ENCODE data around the gene UGT1A1. TPM values are rescaled to one million over a fixed set of nuclear protein-coding genes. Genes with fewer than 3 reads are reported as not detected.

Gene UGT1A1
- total RNA-seq, 1 experiment from 2014 or later: not detected

DNA sequence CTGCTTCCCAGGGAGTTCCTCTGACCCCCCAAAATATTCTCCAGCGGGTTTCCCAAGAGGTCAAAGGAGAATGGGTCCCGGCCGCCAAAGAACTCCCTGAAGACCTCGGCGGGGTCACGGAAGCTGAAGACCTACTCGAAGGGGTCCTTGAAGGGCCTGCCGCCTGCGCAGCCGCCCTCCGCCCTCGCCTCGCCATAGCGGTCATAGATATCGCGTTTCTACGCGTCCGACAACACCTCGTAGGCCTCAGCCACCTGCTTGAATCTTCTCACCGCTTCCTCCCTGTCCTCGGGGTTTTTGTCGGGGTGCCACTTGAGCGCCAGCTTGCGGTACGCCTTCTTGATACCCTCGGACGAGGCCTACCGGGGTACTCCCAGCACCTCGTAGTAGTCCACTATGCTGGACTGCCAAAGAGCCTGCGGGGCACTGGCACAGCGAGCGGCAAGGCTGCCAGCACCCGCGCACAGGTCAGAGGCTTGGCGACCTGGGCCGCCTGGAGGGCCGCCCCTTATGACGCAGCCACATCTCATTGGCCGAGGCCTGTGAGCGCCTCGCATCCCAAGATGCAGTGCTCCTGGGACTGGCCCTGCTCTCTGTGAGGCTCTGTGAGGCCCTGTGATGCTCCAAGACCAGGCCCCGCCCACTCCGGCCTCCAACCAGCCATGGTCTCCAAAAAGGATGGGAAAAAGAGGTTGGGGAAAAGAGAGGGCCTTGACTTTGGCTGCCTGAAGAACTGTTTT lies 5.0 kb upstream of the UGT1A1 start:
- in situ Hi-C loops (cut with HindIII; ENCODE audit: low sequenced_read_pairs): no loop called here
- no peak for DNase-seq (ENCODE audit: low spot score)

DNA sequence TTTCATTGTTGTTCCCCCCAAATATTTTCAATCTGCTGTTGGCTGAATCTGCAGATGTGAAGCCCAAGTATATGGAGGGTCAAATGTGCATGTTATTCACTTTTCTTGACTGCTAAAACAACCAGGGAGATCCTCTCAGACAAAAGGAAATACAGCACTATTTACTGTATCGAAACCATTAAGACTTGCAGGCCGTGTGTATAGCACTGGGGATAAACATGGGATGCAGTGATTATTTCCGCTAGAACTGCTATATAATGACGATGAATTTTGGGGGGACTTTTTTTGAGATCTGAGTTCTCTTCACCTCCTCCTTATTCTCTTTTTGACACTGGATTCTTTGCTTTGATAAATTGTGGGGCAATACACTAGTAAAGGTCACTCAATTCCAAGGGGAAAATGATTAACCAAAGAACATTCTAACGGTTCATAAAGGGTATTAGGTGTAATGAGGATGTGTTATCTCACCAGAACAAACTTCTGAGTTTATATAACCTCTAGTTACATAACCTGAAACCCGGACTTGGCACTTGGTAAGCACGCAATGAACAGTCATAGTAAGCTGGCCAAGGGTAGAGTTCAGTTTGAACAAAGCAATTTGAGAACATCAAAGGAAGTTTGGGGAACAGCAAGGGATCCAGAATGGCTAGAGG lies 3.5 kb upstream of the UGT1A1 start:
- DNase-seq (ENCODE audit: low spot score): no peak
- in situ Hi-C loops (cut with HindIII; ENCODE audit: low sequenced_read_pairs): no loop called here

DNA sequence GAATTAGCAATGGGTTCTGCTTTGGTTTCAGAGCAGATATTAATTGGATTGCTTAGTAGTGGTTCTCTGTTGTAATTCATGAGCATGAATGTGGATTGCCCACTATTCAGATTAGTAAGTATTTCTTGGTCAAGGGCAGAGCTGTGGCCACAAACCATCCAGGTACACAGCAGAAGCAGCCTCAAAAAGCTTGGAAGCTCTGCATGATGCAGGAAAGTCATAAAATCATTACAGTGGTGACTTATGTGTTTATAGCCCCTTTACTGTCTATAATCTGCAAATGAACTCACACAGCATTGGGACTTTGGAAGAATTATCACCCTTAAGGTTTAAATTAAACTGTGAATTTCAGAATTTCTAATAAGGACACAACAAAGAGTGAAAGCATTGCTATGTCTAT lies 1.9 kb upstream of the UGT1A1 start:
- no peak for DNase-seq (ENCODE audit: low spot score)
- in situ Hi-C loops (cut with HindIII; ENCODE audit: low sequenced_read_pairs): no loop called here

DNA sequence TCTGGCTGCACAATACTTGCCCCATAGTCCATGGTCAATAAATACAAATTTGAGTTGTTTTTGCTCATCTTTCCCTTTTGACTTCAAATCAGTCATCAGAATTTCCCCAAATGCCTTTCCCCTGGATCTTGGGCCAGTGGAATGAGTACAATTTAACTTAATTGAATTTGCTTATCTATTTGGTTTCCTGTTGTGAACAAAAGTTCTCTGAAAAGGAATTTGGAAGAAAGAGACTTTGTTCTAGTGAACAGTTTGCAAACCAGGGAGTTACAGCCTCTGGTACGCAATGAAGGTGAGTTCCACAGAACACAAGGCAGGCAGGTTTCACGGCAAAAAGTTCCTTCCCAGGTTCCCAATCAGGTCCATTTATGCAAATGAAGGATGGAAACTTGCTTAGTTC lies 1.2 kb upstream of the UGT1A1 start:
- DNase-seq (ENCODE audit: low spot score): no peak
- in situ Hi-C loops (cut with HindIII; ENCODE audit: low sequenced_read_pairs): no loop called here

DNA sequence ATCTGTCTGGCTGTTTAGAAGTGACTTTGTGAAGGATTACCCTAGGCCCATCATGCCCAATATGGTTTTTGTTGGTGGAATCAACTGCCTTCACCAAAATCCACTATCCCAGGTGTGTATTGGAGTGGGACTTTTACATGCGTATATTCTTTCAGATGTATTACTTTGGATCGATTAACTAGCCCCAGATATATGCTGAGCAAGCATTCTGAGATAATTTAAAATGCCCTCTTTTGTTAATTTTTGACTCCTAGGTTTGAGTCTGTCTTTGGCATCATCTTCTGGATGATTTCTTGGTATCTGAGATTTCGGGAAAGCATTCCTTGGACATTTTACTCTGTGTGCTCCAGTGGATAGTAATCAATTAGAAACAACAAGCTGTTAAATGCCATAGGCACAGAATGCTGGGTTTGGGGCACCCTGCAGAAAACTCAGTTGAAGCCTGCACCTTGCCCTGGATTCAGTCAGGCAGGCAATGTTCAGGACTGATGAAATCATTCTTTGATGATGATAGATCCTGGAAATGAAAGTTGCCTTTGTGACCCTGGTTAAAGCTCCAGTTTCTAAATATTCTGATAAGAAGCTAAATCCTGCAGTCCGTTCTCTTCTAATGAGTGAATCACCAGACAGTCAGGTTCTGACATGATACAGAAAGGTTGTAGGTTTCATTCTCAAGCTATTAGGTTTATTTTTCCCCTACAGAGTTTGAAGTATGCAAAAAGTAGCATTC lies 1.1 kb downstream of the UGT1A1 start:
- in situ Hi-C loops (cut with HindIII; ENCODE audit: low sequenced_read_pairs): no loop called here
- no peak for DNase-seq (ENCODE audit: low spot score)

DNA sequence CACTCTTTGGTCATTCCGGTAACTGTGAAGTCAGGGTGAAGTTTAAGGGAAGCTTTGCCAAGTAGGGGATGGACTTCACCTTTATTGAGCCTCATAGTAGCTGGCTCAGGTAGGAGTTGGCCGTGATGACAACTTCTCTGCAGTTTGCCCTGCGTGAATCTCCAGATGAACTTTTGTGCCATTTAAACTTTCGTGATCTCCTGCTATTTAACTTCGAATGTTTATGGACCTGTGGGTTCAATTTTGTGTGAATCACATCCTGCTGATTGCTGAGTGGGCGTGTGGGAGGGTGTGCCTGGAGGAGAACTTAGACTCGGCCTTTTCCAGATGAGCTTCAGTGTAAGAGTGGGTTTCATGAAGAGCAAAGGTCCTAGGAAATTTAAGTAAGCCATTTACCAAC lies 4.2 kb downstream of the UGT1A1 start:
- in situ Hi-C loops (cut with HindIII; ENCODE audit: low sequenced_read_pairs): no loop called here
- no peak for DNase-seq (ENCODE audit: low spot score)

DNA sequence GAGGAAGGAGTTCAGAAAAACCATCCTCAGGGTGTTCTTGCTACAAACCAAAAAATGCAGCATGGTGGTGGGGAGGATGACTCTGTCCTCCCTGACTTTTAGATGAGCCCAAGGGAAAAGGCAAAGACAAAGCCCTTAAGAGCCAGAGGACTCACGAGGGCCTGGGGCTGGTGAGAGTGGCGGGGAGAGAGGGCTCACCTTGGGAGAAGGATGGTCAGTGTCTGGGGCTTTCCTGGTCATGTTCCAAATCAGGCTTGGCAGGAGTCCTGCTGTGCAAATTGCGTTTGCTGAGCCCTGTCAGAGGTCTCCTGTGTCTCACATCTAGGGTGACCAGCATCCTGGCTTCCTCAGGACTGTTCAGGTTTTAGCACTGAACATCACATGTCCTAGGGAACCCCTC lies 4.7 kb downstream of the UGT1A1 start:
- in situ Hi-C loops (cut with HindIII; ENCODE audit: low sequenced_read_pairs): no loop called here
- DNase-seq (ENCODE audit: low spot score): no peak

DNA sequence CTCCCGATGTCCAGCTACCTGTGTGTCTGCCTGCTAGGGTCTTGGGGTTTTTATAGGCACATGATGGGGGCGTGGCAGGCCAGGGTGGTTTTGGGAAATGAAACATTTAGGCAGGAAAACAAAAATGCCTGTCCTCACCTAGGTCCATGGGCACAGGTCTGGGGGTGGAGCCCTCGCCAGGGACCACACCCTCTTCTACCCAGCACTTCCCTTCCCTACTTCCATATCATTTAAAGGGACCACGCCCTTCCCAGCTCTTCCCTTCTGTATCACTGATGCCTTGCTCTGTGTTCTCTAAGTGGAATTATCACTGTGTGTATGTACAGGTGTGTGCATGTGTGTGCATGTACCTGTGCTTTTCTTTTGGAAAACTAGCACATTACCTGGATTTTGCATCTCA lies 6.3 kb downstream of the UGT1A1 start:
- no peak for DNase-seq (ENCODE audit: low spot score)
- in situ Hi-C loops (cut with HindIII; ENCODE audit: low sequenced_read_pairs): no loop called here

DNA sequence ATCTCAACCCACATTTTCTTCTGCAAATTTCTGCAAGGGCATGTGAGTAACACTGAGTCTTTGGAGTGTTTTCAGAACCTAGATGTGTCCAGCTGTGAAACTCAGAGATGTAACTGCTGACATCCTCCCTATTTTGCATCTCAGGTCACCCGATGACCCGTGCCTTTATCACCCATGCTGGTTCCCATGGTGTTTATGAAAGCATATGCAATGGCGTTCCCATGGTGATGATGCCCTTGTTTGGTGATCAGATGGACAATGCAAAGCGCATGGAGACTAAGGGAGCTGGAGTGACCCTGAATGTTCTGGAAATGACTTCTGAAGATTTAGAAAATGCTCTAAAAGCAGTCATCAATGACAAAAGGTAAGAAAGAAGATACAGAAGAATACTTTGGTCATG lies 8.0 kb downstream of the UGT1A1 start:
- in situ Hi-C loops (cut with HindIII; ENCODE audit: low sequenced_read_pairs): no loop called here
- no peak for DNase-seq (ENCODE audit: low spot score)

DNA sequence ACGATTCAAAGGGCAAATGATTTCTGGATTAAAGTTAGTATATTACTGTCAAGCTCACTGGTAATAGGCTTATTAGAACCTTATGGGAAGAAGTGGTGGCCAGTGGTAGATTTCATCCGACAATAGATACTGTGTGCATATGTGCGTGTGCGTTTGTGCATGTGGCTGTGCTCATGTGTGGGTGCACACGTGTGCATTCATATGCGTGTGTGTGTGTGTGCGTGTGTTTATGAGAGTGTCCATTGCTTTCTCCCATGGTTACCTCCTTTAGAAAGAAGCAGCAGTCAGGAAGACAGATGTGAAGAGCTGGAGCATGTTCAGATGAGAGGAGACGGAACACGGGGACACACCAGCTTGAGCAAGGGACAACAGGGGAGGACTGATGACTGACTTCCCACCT lies 9.2 kb downstream of the UGT1A1 start:
- no peak for DNase-seq (ENCODE audit: low spot score)
- in situ Hi-C loops (cut with HindIII; ENCODE audit: low sequenced_read_pairs): no loop called here

DNA sequence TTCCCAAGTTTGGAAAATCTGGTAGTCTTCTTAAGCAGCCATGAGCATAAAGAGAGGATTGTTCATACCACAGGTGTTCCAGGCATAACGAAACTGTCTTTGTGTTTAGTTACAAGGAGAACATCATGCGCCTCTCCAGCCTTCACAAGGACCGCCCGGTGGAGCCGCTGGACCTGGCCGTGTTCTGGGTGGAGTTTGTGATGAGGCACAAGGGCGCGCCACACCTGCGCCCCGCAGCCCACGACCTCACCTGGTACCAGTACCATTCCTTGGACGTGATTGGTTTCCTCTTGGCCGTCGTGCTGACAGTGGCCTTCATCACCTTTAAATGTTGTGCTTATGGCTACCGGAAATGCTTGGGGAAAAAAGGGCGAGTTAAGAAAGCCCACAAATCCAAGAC lies 12.1 kb downstream of the UGT1A1 start:
- in situ Hi-C loops (cut with HindIII; ENCODE audit: low sequenced_read_pairs): no loop called here
- DNase-seq (ENCODE audit: low spot score): no peak

DNA sequence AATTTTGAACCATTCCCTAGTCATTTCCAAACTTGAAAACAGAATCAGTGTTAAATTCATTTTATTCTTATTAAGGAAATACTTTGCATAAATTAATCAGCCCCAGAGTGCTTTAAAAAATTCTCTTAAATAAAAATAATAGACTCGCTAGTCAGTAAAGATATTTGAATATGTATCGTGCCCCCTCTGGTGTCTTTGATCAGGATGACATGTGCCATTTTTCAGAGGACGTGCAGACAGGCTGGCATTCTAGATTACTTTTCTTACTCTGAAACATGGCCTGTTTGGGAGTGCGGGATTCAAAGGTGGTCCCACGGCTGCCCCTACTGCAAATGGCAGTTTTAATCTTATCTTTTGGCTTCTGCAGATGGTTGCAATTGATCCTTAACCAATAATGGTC lies 12.5 kb downstream of the UGT1A1 start:
- DNase-seq (ENCODE audit: low spot score): no peak
- in situ Hi-C loops (cut with HindIII; ENCODE audit: low sequenced_read_pairs): no loop called here

DNA sequence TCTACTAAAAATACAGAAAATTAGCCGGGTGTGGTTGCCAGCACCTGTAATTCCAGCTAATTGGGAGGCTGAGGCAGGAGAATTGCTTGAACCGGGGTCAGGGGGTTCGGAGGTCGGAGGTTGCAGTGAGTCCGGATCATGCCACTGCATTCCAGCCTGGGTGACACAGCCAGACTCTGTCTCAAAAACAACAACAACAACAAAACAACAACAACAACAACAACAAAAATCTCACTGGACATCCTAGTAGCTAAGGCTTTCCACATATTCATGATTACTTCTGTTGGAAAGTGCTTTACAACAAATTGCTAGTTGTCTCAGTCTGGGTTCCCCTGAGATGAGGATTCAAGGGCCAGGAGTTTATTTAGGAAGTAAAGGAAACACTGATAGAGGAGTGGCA lies 13.8 kb downstream of the UGT1A1 start:
- in situ Hi-C loops (cut with HindIII; ENCODE audit: low sequenced_read_pairs): no loop called here
- DNase-seq (ENCODE audit: low spot score): no peak

DNA sequence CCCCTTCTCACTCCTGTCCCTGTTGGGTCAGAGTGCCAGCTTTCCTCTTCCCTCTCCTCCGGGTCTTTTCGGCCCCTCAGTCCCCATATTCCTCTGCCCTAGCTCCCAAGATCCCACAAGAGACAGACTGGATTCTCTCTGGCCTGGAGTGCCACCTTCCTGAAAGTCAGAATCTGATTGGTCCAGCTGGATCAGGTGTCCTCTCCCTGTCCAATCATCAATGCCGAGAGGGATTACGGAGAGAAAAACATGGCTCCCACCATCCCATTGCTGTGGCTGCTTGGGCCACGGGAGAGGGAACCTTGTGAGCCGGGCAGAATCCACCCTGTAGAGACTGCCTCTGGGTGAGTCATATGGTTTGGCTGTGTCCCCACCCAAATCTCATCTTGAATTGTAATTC lies 15.3 kb downstream of the UGT1A1 start:
- in situ Hi-C loops (cut with HindIII; ENCODE audit: low sequenced_read_pairs): no loop called here
- no peak for DNase-seq (ENCODE audit: low spot score)

DNA sequence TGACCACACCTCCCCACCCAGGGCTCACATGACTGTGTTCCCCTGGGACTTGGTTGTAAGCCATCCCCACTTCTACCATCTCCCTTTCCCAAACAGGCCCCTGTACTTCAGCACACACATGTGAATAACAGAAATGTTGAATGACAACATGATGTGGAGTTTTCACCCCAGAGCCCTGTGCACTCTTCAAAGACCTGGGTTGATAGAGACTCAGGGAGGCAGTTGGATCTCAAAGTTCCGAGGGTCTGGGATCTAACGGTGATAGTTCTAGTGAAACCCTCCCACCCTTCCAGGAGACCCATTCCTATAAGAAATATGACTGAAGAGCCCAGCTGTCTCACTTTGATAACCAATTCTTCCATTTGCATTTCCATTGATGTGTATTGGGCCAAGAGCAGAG lies 18.0 kb downstream of the UGT1A1 start, which contains the start of gene MROH2A:
Gene MROH2A, plus strand, starts transcription at position 301 of the 400 bp plus-strand sequence. CDS start 1,029 bp downstream, outside the sequence.
- in situ Hi-C loops (cut with HindIII; ENCODE audit: low sequenced_read_pairs): no loop called here
- DNase-seq (ENCODE audit: low spot score): no peak

DNA sequence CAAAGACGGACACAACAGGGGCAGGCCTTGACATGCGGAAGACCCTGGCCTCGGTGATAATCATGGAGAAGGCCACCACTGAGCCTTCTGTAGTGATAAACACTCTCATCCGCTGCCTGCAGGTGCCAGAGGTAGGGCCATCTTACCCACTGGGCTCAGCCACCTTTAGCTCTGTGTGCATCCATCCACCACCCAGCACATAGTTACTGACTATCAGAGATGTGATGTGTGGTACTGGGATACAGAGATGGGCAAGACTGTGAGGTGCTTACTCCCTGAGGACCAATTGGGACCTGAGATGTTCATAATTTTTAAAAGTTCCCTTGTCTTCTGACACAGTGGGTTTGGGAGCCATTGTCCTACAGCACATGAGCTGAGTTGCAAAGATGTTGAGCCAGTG lies 19.7 kb downstream of the UGT1A1 start:
- in situ Hi-C loops (cut with HindIII; ENCODE audit: low sequenced_read_pairs): no loop called here
- no peak for DNase-seq (ENCODE audit: low spot score)

DNA sequence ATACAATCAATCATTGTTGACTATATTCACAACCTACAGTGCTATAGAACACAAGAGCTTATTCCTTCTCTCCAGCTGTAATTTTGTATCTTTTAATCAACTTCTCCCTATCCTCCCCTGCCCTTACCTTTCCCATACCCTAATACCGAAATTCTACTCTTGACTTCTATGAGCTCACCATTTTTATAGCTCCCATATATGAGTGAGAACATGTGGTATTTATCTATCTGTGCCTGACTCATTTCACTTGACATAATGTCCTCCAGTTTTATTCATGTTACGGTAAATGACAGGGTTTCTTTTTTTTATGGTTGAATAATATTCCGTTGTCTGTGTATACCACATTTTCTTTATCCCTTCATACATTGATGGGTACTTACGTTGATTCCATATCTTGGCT lies 20.7 kb downstream of the UGT1A1 start:
- DNase-seq (ENCODE audit: low spot score): no peak
- in situ Hi-C loops (cut with HindIII; ENCODE audit: low sequenced_read_pairs): no loop called here

DNA sequence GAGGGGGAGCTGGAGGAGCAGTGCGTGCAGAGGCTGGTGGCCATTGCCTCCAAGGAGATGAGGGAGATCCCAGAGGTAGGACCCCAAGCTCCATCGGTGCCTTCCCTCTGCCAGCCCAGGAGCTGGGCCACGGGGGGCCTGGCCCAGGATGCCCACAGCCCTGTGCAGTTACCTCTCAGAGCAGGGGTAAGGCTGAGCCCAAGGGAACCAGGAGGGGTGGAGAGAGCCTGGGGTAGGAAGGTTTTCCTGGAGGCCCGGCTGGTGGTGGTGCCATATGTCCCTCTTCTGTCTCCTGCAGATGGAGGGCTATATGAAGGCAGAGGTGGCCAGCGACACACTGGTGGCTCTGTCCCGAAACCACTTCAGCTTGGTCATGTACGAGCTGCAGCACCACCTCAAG lies 29.5 kb downstream of the UGT1A1 start:
- in situ Hi-C loops (cut with HindIII; ENCODE audit: low sequenced_read_pairs): no loop called here
- DNase-seq (ENCODE audit: low spot score): no peak

DNA sequence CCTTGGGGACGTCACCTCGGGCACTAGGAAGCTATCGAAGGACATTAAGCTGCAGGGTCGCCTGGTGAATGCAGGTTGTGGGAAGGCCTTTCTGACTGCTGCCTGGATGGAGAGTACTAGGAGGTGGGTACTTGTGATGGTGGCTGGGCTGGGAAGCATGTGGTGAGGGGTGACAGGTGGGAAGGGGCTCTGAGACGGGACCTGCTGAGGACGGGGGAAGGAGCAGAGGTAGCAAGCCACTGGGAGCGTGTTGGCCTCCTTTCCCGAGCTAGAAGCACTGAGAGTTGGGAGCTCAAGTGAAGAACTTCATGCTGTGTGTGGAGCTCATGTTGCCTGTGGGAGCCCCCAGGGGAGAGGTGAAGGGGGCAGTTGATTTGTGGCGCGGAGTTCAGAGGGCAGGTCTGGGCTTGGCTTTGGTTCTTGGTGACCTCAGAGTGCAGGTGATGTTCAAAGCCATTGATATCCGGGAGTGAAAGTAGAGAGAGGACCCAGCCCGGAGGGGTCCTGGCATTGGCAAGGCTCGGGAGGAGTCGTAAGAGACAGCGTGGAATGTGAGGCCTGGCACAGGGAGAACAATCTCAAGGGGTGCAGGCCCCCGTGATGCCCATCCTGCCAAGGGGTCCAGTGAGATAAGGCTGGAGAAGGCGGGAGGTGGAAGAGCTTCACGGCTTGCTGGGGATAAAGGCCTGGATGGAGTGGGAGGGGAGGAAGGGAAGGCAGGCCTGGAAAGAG lies 31.2 kb downstream of the UGT1A1 start:
- in situ Hi-C loops (cut with HindIII; ENCODE audit: low sequenced_read_pairs): no loop called here
- no peak for DNase-seq (ENCODE audit: low spot score)

DNA sequence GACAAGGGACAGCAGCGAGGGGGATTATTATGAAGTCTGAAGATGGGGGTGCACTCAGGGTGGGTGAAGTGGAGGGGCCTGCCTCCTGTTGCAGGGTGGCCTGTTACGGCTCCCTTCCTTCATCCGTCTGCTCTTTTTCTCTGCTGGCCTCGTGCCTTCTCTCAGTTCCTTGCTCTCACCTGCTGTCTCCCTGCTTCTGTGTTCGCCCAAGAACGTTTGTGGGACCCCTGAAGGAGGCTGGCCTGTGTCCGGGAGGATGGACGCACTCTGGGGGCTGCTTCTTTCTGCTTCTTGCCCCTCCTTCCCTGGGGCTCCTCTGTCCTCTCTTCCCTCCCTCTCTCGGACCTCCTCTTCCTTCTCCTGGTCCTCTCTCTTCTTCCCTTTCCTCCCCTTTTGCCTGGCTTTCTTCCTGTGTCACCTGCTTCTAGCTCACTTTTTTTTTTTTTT lies 31.8 kb downstream of the UGT1A1 start:
- DNase-seq (ENCODE audit: low spot score): no peak
- in situ Hi-C loops (cut with HindIII; ENCODE audit: low sequenced_read_pairs): no loop called here

Data from G401 (cell line).